Naive thymus-derived CD4-positive, alpha-beta T cell (primary cell): ENCODE data around the gene PDE6C. TPM values are rescaled to one million over a fixed set of nuclear protein-coding genes. Genes with fewer than 3 reads are reported as not detected.
A peak's percentile ranks its signal among the peaks of the same experiment; 100 is the strongest.
"Not testable (repeated sequence)": the region's sequence is repeated elsewhere in the genome, so short reads cannot be mapped to it uniquely, and the experiment has no call there.

ENCODE experiments used
- ATAC-seq: fragments of 150-1000 bp; cut with Tn5 transposase; 2 replicates; pipeline ENCODE4 v1.10.0; 2021; ENCODE audit warnings: mild to moderate bottlenecking, moderate library complexity
- CTCF ChIA-PET: fragments of 350-600 bp; sonication (Branson Sonifier 250); formaldehyde crosslinking; loops from one replicate; lab custom pipeline; 2021; ENCODE audit warnings: antibody characterized with exemption; lab: Charles Lee
- POLR2A ChIA-PET: fragments of 350-600 bp; sonication (Branson Sonifier 250); formaldehyde crosslinking; loops from one replicate; lab custom pipeline; 2021; ENCODE audit warnings: antibody characterized with exemption, inconsistent platforms; lab: Charles Lee
- DNase-seq, 9 donors: peaks; one replicate each; pipeline versions ENCODE4 v3.0.0 to v3.0.0-alpha.2; 2020 to 2022; ENCODE audit warnings: mixed read lengths in 1 of 9
- H3K27ac ChIP-seq: one replicate; pipeline ENCODE4 v1.7.0; 2013; ENCODE audit warnings: mild to moderate bottlenecking, low read depth, low read length, moderate library complexity
- H3K27me3 ChIP-seq, 2 donors: one replicate each; pipeline ENCODE4 v1.7.0; 2013; ENCODE audit warnings: low read length in 2 of 2, mild to moderate bottlenecking in 2 of 2, moderate library complexity in 2 of 2; ENCODE audit not compliant: control insufficient read depth in 2 of 2, insufficient read depth in 2 of 2
- H3K36me3 ChIP-seq, 3 experiments: 1 replicate in 2 of 3; 2 replicates in 1 of 3; pipeline ENCODE4 v1.7.0; 2013; ENCODE audit warnings: low read length in 3 of 3, mild to moderate bottlenecking in 3 of 3, moderate library complexity in 1 of 3; ENCODE audit not compliant: insufficient read depth in 3 of 3, control insufficient read depth in 2 of 3
- H3K4me1 ChIP-seq, 2 donors: one replicate each; pipeline ENCODE4 v1.7.0; 2013; ENCODE audit warnings: low read length in 2 of 2, mild to moderate bottlenecking in 2 of 2, moderate library complexity in 1 of 2; ENCODE audit not compliant: control insufficient read depth in 2 of 2, insufficient read depth in 2 of 2
- H3K4me3 ChIP-seq: 2 replicates; pipeline ENCODE4 v1.7.0; 2013; ENCODE audit warnings: mild to moderate bottlenecking, low read length
- H3K9me3 ChIP-seq, 3 experiments: 1 replicate in 2 of 3; 2 replicates in 1 of 3; pipeline ENCODE4 v1.7.0; 2013; ENCODE audit warnings: low read length in 3 of 3; ENCODE audit not compliant: control insufficient read depth in 2 of 3
- H3K27ac Mint-ChIP-seq, 9 donors: one replicate each; pipeline ENCODE4 v1.8.0; 2020 to 2022; ENCODE audit warnings: mixed read lengths in 9 of 9, mild to moderate bottlenecking in 8 of 9, moderate library complexity in 5 of 9, inconsistent platforms in 2 of 9
- H3K27me3 Mint-ChIP-seq, 5 donors: one replicate each; pipeline ENCODE4 v1.8.0; 2021 to 2022; ENCODE audit warnings: mixed read lengths in 5 of 5, mild to moderate bottlenecking in 1 of 5
- H3K36me3 Mint-ChIP-seq, 5 donors: one replicate each; pipeline ENCODE4 v1.8.0; 2020 to 2022; ENCODE audit warnings: mixed read lengths in 5 of 5, mild to moderate bottlenecking in 3 of 5, inconsistent platforms in 1 of 5
- H3K4me1 Mint-ChIP-seq, 7 donors: one replicate each; pipeline ENCODE4 v1.8.0; 2020 to 2022; ENCODE audit warnings: mixed read lengths in 7 of 7, mild to moderate bottlenecking in 3 of 7, inconsistent platforms in 1 of 7
- H3K4me3 Mint-ChIP-seq, 10 donors: one replicate each; pipeline ENCODE4 v1.8.0; 2020 to 2022; ENCODE audit warnings: mild to moderate bottlenecking in 10 of 10, mixed read lengths in 10 of 10, moderate library complexity in 6 of 10, inconsistent platforms in 2 of 10
- H3K9me3 Mint-ChIP-seq, 11 donors: one replicate each; pipeline ENCODE4 v1.8.0; 2020 to 2022; ENCODE audit warnings: mixed read lengths in 11 of 11, mild to moderate bottlenecking in 4 of 11, inconsistent platforms in 1 of 11, moderate library complexity in 1 of 11
- intact Hi-C, 2 donors: fragments of 100-400 bp; cut with micrococcal nuclease; formaldehyde crosslinking; loops; one replicate each; pipeline ENCODE4 v1.15.1; 2023
- polyA plus RNA-seq, 2 donors: library from polyadenylated mRNA; unstranded; fragments of 300-500 nt; fragmentation: Illumina TruSeq; gene quantifications; one replicate each; pipeline ENCODE4 v1.2.3, GENCODE V29; 2021
- total RNA-seq, 6 experiments: library from RNA in 5 of 6; stranded (reverse) in 5 of 6; gene quantifications; 1 replicate in 5 of 6; 2 replicates in 1 of 6; pipeline ENCODE4 v1.2.3 and lab custom pipeline; 2021 to 2026

PDE6C gene
- total and polyA plus RNA-seq, 7 experiments from 2014 or later = not detected

DNA sequence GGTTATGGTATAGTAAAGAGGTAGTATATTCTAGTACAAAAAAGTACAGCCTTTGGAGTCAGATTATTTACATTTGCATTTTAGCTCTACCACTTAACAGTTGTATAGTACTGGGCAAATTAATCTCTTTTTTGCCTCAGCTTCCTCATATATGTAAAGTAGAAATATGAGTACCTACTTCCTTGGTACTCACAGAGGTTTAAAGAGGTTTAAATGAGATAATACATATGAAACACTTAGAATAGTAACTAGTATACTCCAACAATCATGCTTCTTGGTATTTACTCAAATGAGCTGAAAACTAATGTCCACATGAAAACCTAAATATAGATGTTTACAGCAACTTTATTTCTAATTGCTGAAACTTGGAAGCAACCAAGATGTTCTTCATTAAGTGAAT is 75.4 kb downstream of the PDE6C start:
- peaks cover 11 to 17% (median 12%) of the 10 kb centered on the region in 3 experiments for H3K36me3 ChIP-seq

DNA sequence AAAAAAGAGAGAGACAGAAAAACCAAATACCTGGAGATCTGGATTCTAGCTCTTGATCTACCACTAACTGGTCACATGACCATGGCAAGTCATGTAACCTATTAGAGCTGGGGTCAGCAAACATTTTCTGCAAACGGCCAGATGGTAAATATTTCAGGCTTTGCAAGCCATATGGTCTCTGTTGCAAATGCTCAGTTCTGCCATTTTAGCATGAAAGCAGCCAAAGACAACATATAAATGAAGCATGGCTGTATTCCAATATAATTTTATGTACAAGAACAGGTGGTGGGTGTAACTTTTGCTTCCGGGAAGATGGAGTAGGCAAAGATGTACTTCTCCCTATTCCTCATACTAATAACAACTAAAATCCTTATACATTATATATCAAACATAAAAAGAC is 83.4 kb downstream of the PDE6C start:
- Histone ChIP-seq H3K4me1 (peaks cover 0 to 6% of the 10 kb centered on the region in 2 donors), H3K27ac (no peak overlapping the region), H3K9me3 (no peaks in the 10 kb centered on the region), H3K27me3 (no peaks in the 10 kb centered on the region), H3K4me3 (no peak overlapping the region), H3K36me3 (peaks cover 12 to 37% (median 16%) of the 10 kb centered on the region in 3 experiments)
- no peak overlapping the region for H3K4me3 Mint-ChIP-seq
- ATAC-seq (no peak), DNase-seq (no peak)
- H3K4me1 Mint-ChIP-seq = peaks cover 6 to 40% (median 23%) of the 10 kb centered on the region in 7 donors
- H3K27ac Mint-ChIP-seq = no peak overlapping the region
- ChIA-PET POLR2A (no interaction called here), CTCF (no interaction called here)
- H3K9me3 Mint-ChIP-seq = no peaks in the 10 kb centered on the region
- intact Hi-C loops = no loop called here
- no peaks in the 10 kb centered on the region for H3K27me3 Mint-ChIP-seq
- peaks cover 0 to 42% (median 21%) of the 10 kb centered on the region in 5 donors for H3K36me3 Mint-ChIP-seq

More for the DNA sequence above, 75.4 kb downstream of the PDE6C start:
- no peaks in the 10 kb centered on the region for H3K4me1 ChIP-seq
- ChIA-PET POLR2A (no interaction called here), CTCF (no interaction called here)
- ATAC-seq (no peak), DNase-seq (no peak)
- intact Hi-C loops = no loop called here
- Mint-ChIP-seq H3K27ac (no peak overlapping the region), H3K9me3 (no peaks in the 10 kb centered on the region), H3K4me1 (peaks cover 0 to 7% (median 0%) of the 10 kb centered on the region in 7 donors), H3K36me3 (peaks cover 0 to 21% (median 0%) of the 10 kb centered on the region in 5 donors), H3K4me3 (no peak overlapping the region), H3K27me3 (no peaks in the 10 kb centered on the region)
- H3K9me3 ChIP-seq = no peaks in the 10 kb centered on the region
- H3K4me3 ChIP-seq = no peak overlapping the region
- no peak overlapping the region for H3K27ac ChIP-seq
- H3K27me3 ChIP-seq = no peaks in the 10 kb centered on the region

DNA sequence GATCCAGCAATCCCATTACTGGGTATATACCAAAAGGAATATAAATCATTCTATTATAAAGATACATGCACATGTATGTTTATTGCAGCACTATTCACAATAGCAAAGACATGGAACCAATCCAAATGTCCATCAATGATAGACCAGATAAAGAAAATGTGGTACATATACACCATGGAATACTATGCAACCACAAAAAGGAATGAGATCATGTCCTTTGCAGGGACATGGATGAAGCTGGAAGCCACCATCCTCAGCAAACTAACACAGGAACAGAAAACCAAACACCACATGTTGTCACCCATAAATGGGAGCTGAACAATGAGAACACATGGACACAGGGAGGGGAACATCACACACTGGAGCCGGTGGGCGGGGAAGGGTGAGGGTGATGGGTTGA is 84.2 kb downstream of the PDE6C start:
- DNase-seq, CTCF ChIA-PET, H3K27me3 Mint-ChIP-seq, H3K27ac ChIP-seq, ATAC-seq, H3K4me3 ChIP-seq, H3K9me3 ChIP-seq, H3K4me3 Mint-ChIP-seq, intact Hi-C loops, POLR2A ChIA-PET, H3K9me3 Mint-ChIP-seq, H3K27me3 ChIP-seq: not testable (repeated sequence)
- Histone ChIP-seq H3K4me1 (peaks cover 6 to 13% of the 10 kb centered on the region in 2 donors), H3K36me3 (peaks cover 6 to 34% (median 16%) of the 10 kb centered on the region in 3 experiments)
- Mint-ChIP-seq H3K27ac (peak overlapping the region in 1 of 9 donors; percentile 31), H3K4me1 (peaks cover 9 to 40% (median 23%) of the 10 kb centered on the region in 7 donors), H3K36me3 (peaks cover 0 to 39% (median 21%) of the 10 kb centered on the region in 5 donors)

DNA sequence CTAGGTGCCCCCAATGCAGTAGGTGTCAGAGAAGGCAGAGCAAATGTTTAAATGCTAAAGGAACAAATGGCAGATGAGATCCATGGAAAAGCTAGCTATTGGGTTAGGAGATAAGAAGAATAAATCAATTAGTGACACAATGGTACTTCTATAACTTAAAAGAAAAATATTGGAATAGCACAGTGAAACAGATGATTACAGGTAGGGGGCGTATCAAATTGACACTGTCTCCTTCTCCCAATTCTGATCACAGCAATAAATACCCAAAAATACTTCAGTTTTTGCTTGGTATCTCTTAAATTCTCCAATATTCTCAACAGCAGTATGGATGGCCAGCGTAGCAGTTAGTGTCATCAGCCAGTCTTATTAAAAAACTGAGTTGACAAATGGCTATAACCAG is 84.9 kb downstream of the PDE6C start:
- H3K4me1 ChIP-seq = peaks cover 9 to 16% of the 10 kb centered on the region in 2 donors
- no peaks in the 10 kb centered on the region for H3K9me3 ChIP-seq
- peaks cover 4 to 31% (median 14%) of the 10 kb centered on the region in 3 experiments for H3K36me3 ChIP-seq
- POLR2A ChIA-PET = no interaction called here
- no peak for DNase-seq
- H3K4me3 Mint-ChIP-seq = no peak overlapping the region
- H3K9me3 Mint-ChIP-seq = no peaks in the 10 kb centered on the region
- CTCF ChIA-PET = interaction anchor here (0.8 kb wide), 1 partner anchor 206 kb away, joined by 3 read pairs; no protein-coding TSS in a partner anchor
- no peak overlapping the region for H3K4me3 ChIP-seq
- intact Hi-C loops = loop anchor here in 1 of 2 donors (1.0 kb wide), 1 partner anchor 224 kb away; no protein-coding TSS in a partner anchor
- H3K27me3 Mint-ChIP-seq = no peaks in the 10 kb centered on the region
- ATAC-seq = no peak
- H3K27me3 ChIP-seq = no peaks in the 10 kb centered on the region
- no peak overlapping the region for H3K27ac ChIP-seq
- H3K27ac Mint-ChIP-seq = no peak overlapping the region
- H3K36me3 Mint-ChIP-seq = peaks cover 0 to 39% (median 21%) of the 10 kb centered on the region in 5 donors
- H3K4me1 Mint-ChIP-seq = peaks cover 9 to 40% (median 23%) of the 10 kb centered on the region in 7 donors

DNA sequence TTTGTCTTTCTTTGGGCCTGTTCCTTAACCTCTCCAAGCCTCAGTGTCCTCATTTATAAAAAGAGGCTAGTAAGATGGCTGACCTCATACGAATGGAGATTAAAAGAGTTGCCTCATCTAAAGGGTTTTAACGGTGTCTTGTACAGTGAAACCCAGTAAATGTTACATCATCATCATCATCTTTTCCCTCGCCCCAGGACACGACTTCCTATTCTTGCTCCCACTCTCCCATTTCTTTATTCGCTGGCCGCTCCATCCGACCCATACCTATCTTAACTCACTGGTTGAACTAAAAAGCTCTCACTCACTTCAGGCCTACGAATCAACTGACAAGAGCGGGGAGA is 89.5 kb downstream of the PDE6C start:
- ChIA-PET POLR2A (interaction anchor here (0.7 to 2.0 kb wide), 5 partner anchors 12 to 1288 kb away, joined by 4 to 6 read pairs (median 5); partner anchors contain the start of gene SLC35G1), CTCF (no interaction called here)
- no peaks in the 10 kb centered on the region for H3K27me3 Mint-ChIP-seq
- ATAC-seq (peak; percentile 37), DNase-seq (peak in 3 of 9 donors; percentile 7 to 43 (median 22))
- peaks cover 13 to 34% (median 15%) of the 10 kb centered on the region in 7 donors for H3K4me1 Mint-ChIP-seq
- Histone ChIP-seq H3K9me3 (no peaks in the 10 kb centered on the region), H3K4me1 (peaks cover 9 to 16% of the 10 kb centered on the region in 2 donors), H3K27ac (peak overlapping the region; percentile 73), H3K36me3 (peaks cover 0 to 21% (median 0%) of the 10 kb centered on the region in 3 experiments), H3K27me3 (no peaks in the 10 kb centered on the region), H3K4me3 (peak overlapping the region; percentile 85)
- no peaks in the 10 kb centered on the region for H3K9me3 Mint-ChIP-seq
- H3K36me3 Mint-ChIP-seq = peaks cover 0 to 13% (median 6%) of the 10 kb centered on the region in 5 donors
- no peak overlapping the region for H3K27ac Mint-ChIP-seq
- intact Hi-C loops = loop anchor here (1.0 to 10.0 kb wide), 18 partner anchors 50 to 1990 kb away; partner anchors contain the start of genes CEP55 (in 2 of the 2), EXOC6 (in 2 of the 2), HELLS (in 2 of the 2) and TNKS2 (in 2 of the 2)
- H3K4me3 Mint-ChIP-seq = no peak overlapping the region

DNA sequence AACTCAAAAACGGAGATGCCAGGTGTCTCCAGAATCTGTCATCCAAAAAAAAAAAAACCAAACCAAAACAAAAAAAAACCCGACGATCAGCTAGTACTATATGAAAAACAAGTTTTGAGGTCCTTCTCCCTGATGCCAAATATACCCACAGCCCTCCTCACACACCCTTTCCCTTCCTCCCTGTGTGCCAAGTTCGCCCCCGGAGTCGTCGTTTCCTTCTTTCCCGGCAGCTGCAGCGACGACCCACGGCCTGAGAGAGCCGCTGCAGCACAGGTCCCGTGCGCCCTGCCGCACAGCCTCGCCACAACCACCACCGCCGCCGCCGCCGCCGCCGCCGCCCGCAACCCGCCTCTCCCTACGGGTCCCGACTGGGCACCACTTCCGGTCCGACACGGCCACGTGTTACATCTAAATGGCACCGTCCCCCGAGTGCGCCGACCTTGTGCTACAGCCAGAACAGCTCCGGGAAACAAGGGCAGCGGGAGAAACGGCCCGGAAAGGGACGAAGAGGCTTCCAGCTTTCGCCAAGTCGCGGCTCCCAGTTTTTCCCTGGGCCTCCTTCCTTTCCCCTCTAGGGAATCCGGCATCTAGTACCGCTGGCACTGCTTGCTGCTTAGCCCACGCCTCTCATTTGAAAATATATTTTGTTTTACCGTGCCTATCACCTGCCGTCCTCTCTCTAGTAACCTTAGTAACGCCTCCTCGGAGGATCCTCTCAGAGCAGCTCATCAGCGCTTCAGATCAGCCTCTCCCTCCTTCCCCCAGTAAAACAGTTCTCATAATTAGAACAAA is 90.1 kb downstream of the PDE6C start, which contains the start of gene FRA10AC1:
Gene FRA10AC1 (minus strand): TSS at position 383 of the 792 bp plus-strand sequence. CDS start 2,486 bp downstream, outside the sequence.
- no peak within 1 kb of the TSS for H3K27ac Mint-ChIP-seq
- intact Hi-C loops = loop anchor here (1.0 to 10.0 kb wide), 18 partner anchors 50 to 1990 kb away; partner anchors contain the start of genes CEP55 (in 2 of the 2), EXOC6 (in 2 of the 2), HELLS (in 2 of the 2) and TNKS2 (in 2 of the 2)
- DNase-seq = peak; percentile 77 to 92 (median 85)
- Histone ChIP-seq H3K9me3 (no peaks in the 10 kb centered on the region), H3K36me3 (peaks cover 0 to 15% (median 0%) of the 10 kb centered on the region in 3 experiments), H3K4me1 (peaks cover 9 to 16% of the 10 kb centered on the region in 2 donors), H3K4me3 (peak within 1 kb of the TSS; percentile 85), H3K27me3 (no peaks in the 10 kb centered on the region), H3K27ac (peak within 1 kb of the TSS; percentile 73)
- no peak within 1 kb of the TSS for H3K4me3 Mint-ChIP-seq
- H3K27me3 Mint-ChIP-seq = no peaks in the 10 kb centered on the region
- ChIA-PET CTCF (no interaction called here), POLR2A (interaction anchor here (0.7 to 2.0 kb wide), 7 partner anchors 12 to 1289 kb away, joined by 3 to 6 read pairs (median 4); partner anchors contain the start of gene SLC35G1)
- H3K36me3 Mint-ChIP-seq = peaks cover 0 to 7% (median under 1%) of the 10 kb centered on the region in 5 donors
- H3K9me3 Mint-ChIP-seq = no peaks in the 10 kb centered on the region
- peak; percentile 97 for ATAC-seq
- H3K4me1 Mint-ChIP-seq = peaks cover 8 to 29% (median 11%) of the 10 kb centered on the region in 7 donors
